Esophagus (tissue), 2 donors: Measurements from ENCODE around the gene ETFRF1. TPM values are rescaled to one million over a fixed set of nuclear protein-coding genes. Genes with fewer than 3 reads are reported as not detected.

Experiments used
- H3K27ac ChIP-seq, 2 donors: one replicate each; pipeline ENCODE4 v1.5.1; 2013; ENCODE audit warnings: low read depth in 2 of 2, mild to moderate bottlenecking in 2 of 2, inconsistent platforms in 1 of 2, low read length in 1 of 2, moderate library complexity in 1 of 2
- H3K27me3 ChIP-seq, 2 donors: one replicate each; pipeline ENCODE4 v1.6.1; 2013; ENCODE audit warnings: low read length in 2 of 2, control low read depth in 1 of 2, mild to moderate bottlenecking in 1 of 2; ENCODE audit not compliant: insufficient read depth in 2 of 2, control insufficient read depth in 1 of 2
- H3K36me3 ChIP-seq, 2 donors: one replicate each; pipeline ENCODE4 v1.6.1; 2013; ENCODE audit warnings: low read length in 1 of 2; ENCODE audit not compliant: control insufficient read depth in 2 of 2, insufficient read depth in 2 of 2
- H3K4me1 ChIP-seq, 2 donors: one replicate each; pipeline ENCODE4 v1.6.1; 2013; ENCODE audit warnings: low read length in 1 of 2; ENCODE audit not compliant: control insufficient read depth in 2 of 2, insufficient read depth in 2 of 2
- H3K4me3 ChIP-seq, 2 donors: one replicate each; pipeline ENCODE4 v1.5.1; 2013; ENCODE audit warnings: low read length in 2 of 2, mild to moderate bottlenecking in 2 of 2, low read depth in 1 of 2, moderate library complexity in 1 of 2
- H3K9me3 ChIP-seq, 2 donors: one replicate each; pipeline ENCODE4 v1.6.1; 2013; ENCODE audit warnings: mild to moderate bottlenecking in 2 of 2, low read depth in 1 of 2, low read length in 1 of 2, moderate library complexity in 1 of 2; ENCODE audit not compliant: control insufficient read depth in 2 of 2, insufficient read depth in 1 of 2
- WGBS, 2 donors: extraction: QIAGEN DNeasy Blood & Tissue Kit; methylation state at CpG; one replicate each; pipeline ENCODE4 v1.1.7; 2013; 5-methylcytosine and 5-hydroxymethylcytosine counted together
- polyA plus RNA-seq, 2 donors: library from polyadenylated mRNA; stranded (reverse); fragments of 200-250 nt; gene quantifications; one replicate each; pipeline ENCODE4 v1.2.3, GENCODE V29; 2013
- donor health status: healthy with polysubstance abuse.
- donor health status: Bipolar disorder and iron deficiency.

The ETFRF1 gene
- polyA plus RNA-seq, 2 donors, result 11.5 to 15.7 TPM

- no peak overlapping the region for H3K27ac ChIP-seq
- no peaks in the 10 kb centered on the region for H3K27me3 ChIP-seq
- no peaks in the 10 kb centered on the region for H3K36me3 ChIP-seq
- 76 to 91% methylated on average over 4 of the region's 4 CpGs for WGBS, 2 donors
- no peaks in the 10 kb centered on the region for H3K4me1 ChIP-seq
- no peaks in the 10 kb centered on the region for H3K9me3 ChIP-seq
- H3K4me3 ChIP-seq, result no peak overlapping the region
These were observed 8.8 kb upstream of the ETFRF1 start for GRCh38 chr12:25186038-25186787.

DNA sequence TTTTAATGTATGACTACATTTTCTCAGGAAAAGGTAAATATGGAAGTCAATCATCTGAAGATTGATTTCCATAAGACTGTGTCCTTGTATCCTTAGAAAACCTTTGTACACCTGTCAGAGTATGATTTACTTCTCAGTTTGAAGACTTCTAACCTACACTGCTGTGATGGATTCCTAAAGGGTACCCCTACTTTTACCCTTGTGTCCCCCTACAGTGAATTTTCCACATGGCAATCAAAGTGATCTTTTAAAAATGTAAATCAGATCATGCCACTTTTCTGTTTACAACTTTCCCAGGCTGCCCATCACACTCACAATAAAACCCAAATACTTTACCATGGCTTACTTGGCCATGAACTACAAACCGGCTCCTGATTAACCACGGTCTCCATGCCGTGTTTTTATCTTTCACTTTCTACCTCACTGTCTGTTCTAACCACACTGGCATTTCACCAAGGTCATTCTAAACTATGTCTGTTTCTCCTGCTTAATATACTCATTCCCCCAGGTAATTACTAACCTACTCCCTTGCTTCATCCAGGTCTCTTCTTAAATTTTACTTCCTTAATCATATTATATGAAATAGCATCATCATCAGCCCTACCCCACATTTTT, 8.1 kb upstream of the ETFRF1 start:
- no peak overlapping the region for H3K4me3 ChIP-seq
- H3K4me1 ChIP-seq, result no peaks in the 10 kb centered on the region
- H3K9me3 ChIP-seq, result no peaks in the 10 kb centered on the region
- no peaks in the 10 kb centered on the region for H3K36me3 ChIP-seq
- WGBS, 2 donors, result 29 to 49% methylated on average over 3 of the region's 3 CpGs
- H3K27me3 ChIP-seq, result no peaks in the 10 kb centered on the region
- no peak overlapping the region for H3K27ac ChIP-seq

DNA sequence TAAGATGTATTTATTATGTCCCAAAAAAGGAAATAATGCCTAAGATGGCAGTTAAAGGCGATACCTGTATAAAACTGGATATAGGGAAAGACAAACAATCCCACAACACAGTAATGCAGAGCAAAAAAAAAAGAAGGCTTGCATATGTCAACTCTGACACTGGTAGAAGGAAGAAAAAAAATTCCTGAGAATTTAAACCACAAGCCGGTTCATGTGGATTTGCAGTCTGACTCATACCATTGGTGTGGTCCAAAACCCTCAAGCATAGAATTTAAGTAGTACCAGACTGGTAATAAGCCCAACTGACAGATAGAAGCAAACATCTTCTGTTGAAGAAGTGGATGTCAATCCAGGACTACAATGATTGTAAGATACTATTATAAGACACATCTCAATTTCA, 7.3 kb upstream of the ETFRF1 start:
- Histone ChIP-seq H3K27ac (no peak overlapping the region), H3K4me3 (no peak overlapping the region), H3K9me3 (no peaks in the 10 kb centered on the region), H3K36me3 (no peaks in the 10 kb centered on the region), H3K4me1 (no peaks in the 10 kb centered on the region), H3K27me3 (no peaks in the 10 kb centered on the region)
- WGBS, 2 donors, result 45 to 67% methylated on average over 2 of the region's 2 CpGs

- Histone ChIP-seq H3K9me3 (no peaks in the 10 kb centered on the region), H3K4me3 (no peak overlapping the region), H3K4me1 (no peaks in the 10 kb centered on the region), H3K36me3 (no peaks in the 10 kb centered on the region), H3K27me3 (no peaks in the 10 kb centered on the region), H3K27ac (no peak overlapping the region)
These were observed 5.4 kb upstream of the ETFRF1 start for GRCh38 chr12:25189656-25190055.

DNA sequence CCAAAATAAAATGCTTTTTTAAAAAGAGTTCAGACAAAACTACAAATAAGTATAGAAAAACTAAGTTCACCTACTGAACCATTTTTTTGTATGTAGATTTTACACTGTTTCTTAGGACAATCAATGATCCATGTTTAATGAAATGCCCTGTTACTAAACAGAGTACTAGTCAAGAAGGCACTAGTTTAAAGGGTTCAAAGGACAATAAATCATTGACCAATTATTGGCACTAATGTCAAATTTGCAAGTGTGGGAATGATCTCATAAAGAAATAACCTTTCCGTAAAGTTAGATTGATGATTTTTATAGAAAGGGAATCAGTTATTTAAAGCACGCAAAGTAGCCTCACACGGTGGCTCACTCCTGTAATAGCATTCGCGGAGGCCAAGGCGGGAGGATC, 4.2 kb upstream of the ETFRF1 start:
- Histone ChIP-seq H3K4me3 (no peak overlapping the region), H3K9me3 (no peaks in the 10 kb centered on the region), H3K4me1 (no peaks in the 10 kb centered on the region), H3K27me3 (no peaks in the 10 kb centered on the region), H3K27ac (no peak overlapping the region), H3K36me3 (no peaks in the 10 kb centered on the region)
- 93 to 98% methylated on average over 6 of the region's 6 CpGs for WGBS, 2 donors

DNA sequence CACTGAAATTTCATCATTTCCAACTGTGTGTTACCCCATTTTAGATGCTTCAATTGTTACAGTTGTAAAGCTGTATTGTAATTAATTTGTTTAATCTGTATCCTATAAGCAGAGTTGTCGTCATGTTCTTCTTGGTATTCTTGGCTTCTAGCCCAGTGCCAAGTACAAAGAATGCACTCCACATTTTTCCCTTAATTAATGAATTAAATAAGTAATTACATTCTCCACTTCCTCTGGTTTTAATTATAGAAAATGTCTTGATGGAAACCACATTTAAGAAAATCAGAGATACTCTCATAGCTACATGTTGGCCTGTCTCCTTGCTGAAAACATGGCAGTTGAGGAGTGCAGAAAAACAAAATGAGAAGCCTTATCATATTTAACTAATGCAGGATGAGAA, 823 bp upstream of the ETFRF1 start:
- Histone ChIP-seq H3K9me3 (no peaks in the 10 kb centered on the region), H3K36me3 (no peaks in the 10 kb centered on the region), H3K27ac (no peak overlapping the region), H3K4me3 (peak overlapping the region in 1 of 2 donors; percentile 87), H3K4me1 (no peaks in the 10 kb centered on the region), H3K27me3 (no peaks in the 10 kb centered on the region)
- WGBS, 2 donors, result 28 to 41% methylated on average over 1 of the region's 1 CpG

- Histone ChIP-seq H3K4me3 (peak overlapping the region; percentile 80 to 87), H3K27ac (peak overlapping the region; percentile 41 to 93), H3K4me1 (no peaks in the 10 kb centered on the region), H3K9me3 (no peaks in the 10 kb centered on the region), H3K27me3 (no peaks in the 10 kb centered on the region), H3K36me3 (no peaks in the 10 kb centered on the region)
- WGBS, 2 donors, result 4 to 6% methylated on average over 11 of the region's 11 CpGs
These were observed 348 bp upstream of the ETFRF1 start for GRCh38 chr12:25194722-25195055.

DNA sequence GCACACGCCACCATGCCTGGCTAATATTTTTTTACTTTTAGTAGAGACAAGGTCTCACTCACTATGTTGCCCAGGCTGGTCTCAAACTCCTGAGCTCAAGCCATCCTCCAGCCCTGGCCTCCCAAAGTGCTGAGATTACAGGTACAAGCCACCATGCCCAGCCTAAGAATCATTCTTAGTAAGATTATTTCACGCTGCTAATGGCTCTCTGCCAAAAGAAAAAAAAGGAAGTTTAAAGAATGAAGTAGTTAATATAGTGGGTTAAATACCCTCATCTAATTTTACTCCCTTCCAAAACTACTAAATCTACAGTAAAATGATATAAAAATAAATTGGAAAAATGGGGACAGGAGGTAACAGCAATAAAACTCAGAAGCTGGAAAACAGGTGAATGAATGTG, 2.6 kb downstream of the ETFRF1 start:
- no peak overlapping the region for H3K4me3 ChIP-seq
- no peaks in the 10 kb centered on the region for H3K36me3 ChIP-seq
- no peaks in the 10 kb centered on the region for H3K4me1 ChIP-seq
- no peaks in the 10 kb centered on the region for H3K9me3 ChIP-seq
- no peak overlapping the region for H3K27ac ChIP-seq
- WGBS, 2 donors, result 68 to 72% methylated on average over 2 of the region's 2 CpGs
- H3K27me3 ChIP-seq, result no peaks in the 10 kb centered on the region

- no peaks in the 10 kb centered on the region for H3K27me3 ChIP-seq
These were observed 5.7 kb downstream of the ETFRF1 start for GRCh38 chr12:25200703-25201102.

GRCh38 chr12:25202137-25202536, 7.1 kb downstream of the ETFRF1 start:
- Histone ChIP-seq H3K36me3 (no peaks in the 10 kb centered on the region), H3K27ac (no peak overlapping the region), H3K4me3 (no peak overlapping the region), H3K9me3 (no peaks in the 10 kb centered on the region), H3K4me1 (no peaks in the 10 kb centered on the region), H3K27me3 (no peaks in the 10 kb centered on the region)
- WGBS, 2 donors, result 88 to 94% methylated on average over 2 of the region's 2 CpGs

More at GRCh38 chr12:25200703-25201102, 5.7 kb downstream of the ETFRF1 start:
- Histone ChIP-seq H3K4me1 (no peaks in the 10 kb centered on the region), H3K36me3 (no peaks in the 10 kb centered on the region), H3K4me3 (no peak overlapping the region), H3K27ac (no peak overlapping the region), H3K9me3 (no peaks in the 10 kb centered on the region)
- WGBS, 2 donors, result 66 to 67% methylated on average over 1 of the region's 1 CpG
